ENCODE measurements around the gene LIF. TPM values are rescaled to one million over a fixed set of nuclear protein-coding genes. Genes with fewer than 3 reads are reported as not detected.

The LIF gene
- total and polyA plus RNA-seq, 4 experiments from 2014 or later, result 0.26 to 0.58 TPM; not detected in 2

DNA sequence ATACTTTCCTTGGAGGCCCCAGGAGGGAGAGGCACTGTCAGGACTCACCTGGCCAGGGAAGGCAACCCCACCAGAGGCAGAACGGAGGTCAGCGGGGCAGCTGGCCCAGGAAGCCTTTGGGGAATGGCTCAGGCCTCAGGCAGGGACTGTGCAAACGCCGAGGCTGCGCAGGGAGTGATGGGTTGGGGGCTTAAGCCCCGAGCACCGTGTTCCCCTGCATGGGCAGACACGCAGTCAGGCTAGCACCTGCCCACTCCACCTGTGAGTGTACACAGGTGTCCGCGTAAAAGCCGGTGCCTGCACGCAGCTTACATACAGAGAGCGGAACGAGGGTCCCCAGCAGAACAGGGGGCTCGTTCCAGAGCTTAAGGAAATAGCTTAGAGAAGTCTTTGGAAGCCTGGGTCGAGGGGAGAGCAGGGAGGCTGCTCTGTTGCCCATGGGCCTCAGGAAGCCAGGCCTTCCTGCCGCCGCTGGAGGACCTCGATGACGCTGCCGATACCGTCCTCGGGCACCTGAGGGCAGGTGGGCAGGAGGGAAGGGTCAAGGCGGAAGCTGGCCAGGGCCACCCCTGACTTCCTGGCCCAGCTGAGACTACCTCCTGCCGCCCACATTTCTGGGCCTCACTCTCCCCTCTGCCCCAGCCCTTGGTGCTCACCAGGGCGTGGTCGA, 38.8 kb upstream of the LIF start:
- H3K27ac Mint-ChIP-seq, result peak overlapping the region in 1 of 7 donors; percentile 67
- no peaks in the 10 kb centered on the region for H3K27me3 Mint-ChIP-seq
- POLR2A ChIA-PET (ENCODE audit: partially characterized antibody), result interaction anchor here (1.3 to 15.0 kb wide), 4 partner anchors 20 to 71 kb away, joined by 4 to 333 read pairs (median 112); partner anchors contain the start of genes CCDC157, OSM and SF3A1
- peaks cover 9 to 10% of the 10 kb centered on the region in 2 donors for H3K36me3 Mint-ChIP-seq
- H3K4me1 Mint-ChIP-seq, result peaks cover 19 to 52% (median 36%) of the 10 kb centered on the region in 4 donors
- H3K27ac ChIP-seq (ENCODE audit: low read depth, low read length), result no peak overlapping the region
- H3K27me3 ChIP-seq (ENCODE audit: insufficient read depth, low read length), result no peaks in the 10 kb centered on the region
- H3K9me3 ChIP-seq (ENCODE audit: control insufficient read depth in 1 of 2, low read length in 2 of 2), result no peaks in the 10 kb centered on the region
- no peaks in the 10 kb centered on the region for H3K9me3 Mint-ChIP-seq
- H3K4me3 ChIP-seq (ENCODE audit: low read length in 2 of 2), result no peak overlapping the region
- CTCF ChIA-PET (ENCODE audit: partially characterized antibody), result interaction anchor here (0.7 to 11.1 kb wide), 8 partner anchors 43 to 280 kb away, joined by 3 to 392 read pairs (median 4); partner anchors contain the start of gene RNF215
- H3K4me1 ChIP-seq (ENCODE audit: insufficient read depth, low read length), result peaks cover 48% of the 10 kb centered on the region
- DNase-seq, result peak in 1 of 5 donors; percentile 21
- intact Hi-C loops (cut with micrococcal nuclease), result no loop called here
- H3K36me3 ChIP-seq (ENCODE audit: insufficient read depth, low read length), result no peaks in the 10 kb centered on the region
- no peak overlapping the region for H3K4me3 Mint-ChIP-seq

DNA sequence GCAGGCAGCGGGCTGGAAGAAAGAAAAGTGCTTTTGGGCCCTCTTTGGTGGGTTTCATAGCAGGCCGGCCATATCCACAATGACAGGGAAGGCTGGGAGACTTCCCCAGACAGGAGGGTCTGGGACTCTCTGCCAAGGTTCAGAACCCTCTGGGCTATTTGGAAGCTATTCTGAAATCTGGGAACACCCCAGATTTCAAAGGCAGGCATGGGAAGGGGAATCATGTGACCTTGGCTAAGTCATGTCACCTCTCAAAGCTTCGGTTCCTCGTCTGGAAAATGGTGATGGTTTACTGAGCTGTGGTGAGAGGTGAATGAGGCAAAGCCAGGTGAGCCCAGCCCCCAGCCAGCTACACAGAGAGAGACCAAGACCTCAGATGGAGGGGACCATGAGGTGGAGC, 38.1 kb upstream of the LIF start:
- Histone ChIP-seq H3K27ac (ENCODE audit: low read depth, low read length) (no peak overlapping the region), H3K36me3 (ENCODE audit: insufficient read depth, low read length) (no peaks in the 10 kb centered on the region), H3K27me3 (ENCODE audit: insufficient read depth, low read length) (no peaks in the 10 kb centered on the region), H3K4me3 (ENCODE audit: low read length in 2 of 2) (no peak overlapping the region), H3K4me1 (ENCODE audit: insufficient read depth, low read length) (peaks cover 46% of the 10 kb centered on the region), H3K9me3 (ENCODE audit: control insufficient read depth in 1 of 2, low read length in 2 of 2) (no peaks in the 10 kb centered on the region)
- POLR2A ChIA-PET (ENCODE audit: partially characterized antibody), result interaction anchor here (12.2 to 15.0 kb wide), 2 partner anchors 20 to 21 kb away, joined by 106 to 333 read pairs; partner anchors contain the start of gene OSM
- intact Hi-C loops (cut with micrococcal nuclease), result no loop called here
- peaks cover 4 to 10% of the 10 kb centered on the region in 2 donors for H3K36me3 Mint-ChIP-seq
- H3K9me3 Mint-ChIP-seq, result no peaks in the 10 kb centered on the region
- peak overlapping the region in 4 of 7 donors; percentile 18 to 67 (median 53) for H3K27ac Mint-ChIP-seq
- no peak overlapping the region for H3K4me3 Mint-ChIP-seq
- H3K27me3 Mint-ChIP-seq, result no peaks in the 10 kb centered on the region
- CTCF ChIA-PET (ENCODE audit: partially characterized antibody), result interaction anchor here (0.6 to 11.1 kb wide), 6 partner anchors 101 to 769 kb away, joined by 3 to 392 read pairs (median 20); partner anchors contain the start of gene RNF215
- peak in 1 of 5 donors; percentile 2 for DNase-seq
- peaks cover 15 to 49% (median 33%) of the 10 kb centered on the region in 4 donors for H3K4me1 Mint-ChIP-seq

DNA sequence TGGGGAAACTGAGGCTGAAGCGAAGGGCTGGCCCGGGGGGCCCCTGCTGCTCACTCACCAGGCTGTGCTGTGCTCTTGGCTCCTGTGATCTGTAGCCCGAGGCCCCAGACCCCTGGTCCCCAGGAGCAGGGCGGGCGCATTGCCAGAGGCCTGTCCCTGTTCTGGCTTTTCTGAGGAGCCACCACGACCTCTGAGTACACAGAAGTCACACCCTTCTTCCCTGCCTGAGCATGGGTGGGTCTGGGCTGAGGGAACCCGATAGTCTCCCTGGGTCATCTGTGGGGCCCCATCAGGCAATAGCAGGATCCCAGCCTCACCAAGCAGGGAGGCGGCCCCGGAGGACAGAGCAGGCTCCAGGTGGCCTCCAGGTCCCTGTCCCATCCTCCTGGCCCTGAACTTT, 37.6 kb upstream of the LIF start:
- Mint-ChIP-seq H3K9me3 (no peaks in the 10 kb centered on the region), H3K4me3 (no peak overlapping the region), H3K27ac (no peak overlapping the region), H3K4me1 (peaks cover 16 to 49% (median 38%) of the 10 kb centered on the region in 4 donors), H3K36me3 (peaks cover 3 to 10% of the 10 kb centered on the region in 2 donors), H3K27me3 (no peaks in the 10 kb centered on the region)
- Histone ChIP-seq H3K27me3 (ENCODE audit: insufficient read depth, low read length) (no peaks in the 10 kb centered on the region), H3K4me3 (ENCODE audit: low read length in 2 of 2) (no peak overlapping the region), H3K36me3 (ENCODE audit: insufficient read depth, low read length) (no peaks in the 10 kb centered on the region), H3K9me3 (ENCODE audit: control insufficient read depth in 1 of 2, low read length in 2 of 2) (no peaks in the 10 kb centered on the region), H3K27ac (ENCODE audit: low read depth, low read length) (no peak overlapping the region), H3K4me1 (ENCODE audit: insufficient read depth, low read length) (peaks cover 50% of the 10 kb centered on the region)
- DNase-seq, result peak in 1 of 5 donors; percentile 14
- intact Hi-C loops (cut with micrococcal nuclease), result no loop called here
- POLR2A ChIA-PET (ENCODE audit: partially characterized antibody), result interaction anchor here (12.2 kb wide), 1 partner anchor 19 kb away, joined by 106 read pairs; the partner anchor contains the start of gene OSM
- CTCF ChIA-PET (ENCODE audit: partially characterized antibody), result interaction anchor here (0.6 to 11.1 kb wide), 4 partner anchors 102 to 768 kb away, joined by 3 to 392 read pairs (median 128); partner anchors contain the start of gene RNF215

DNA sequence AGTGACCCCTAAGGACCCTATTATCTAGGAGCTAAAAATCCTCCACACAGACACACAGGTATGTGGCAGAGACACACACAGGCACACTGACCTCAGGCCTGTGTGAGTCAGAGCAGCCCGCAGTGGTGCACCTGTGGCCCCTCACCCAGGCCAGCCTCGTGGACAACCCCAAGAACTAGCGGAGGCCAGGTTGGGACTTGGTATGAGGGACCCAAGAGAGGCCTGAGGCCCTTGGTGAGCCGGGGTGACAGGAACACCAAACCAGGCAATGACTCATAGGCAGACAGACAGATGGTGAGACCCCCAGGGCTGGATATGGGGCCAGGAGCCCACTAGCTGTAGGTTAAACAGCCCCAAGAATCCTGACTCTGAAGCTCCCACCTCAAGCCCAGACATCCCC, 36.8 kb upstream of the LIF start:
- Histone ChIP-seq H3K4me3 (ENCODE audit: low read length in 2 of 2) (no peak overlapping the region), H3K4me1 (ENCODE audit: insufficient read depth, low read length) (peaks cover 47% of the 10 kb centered on the region), H3K27me3 (ENCODE audit: insufficient read depth, low read length) (no peaks in the 10 kb centered on the region), H3K9me3 (ENCODE audit: control insufficient read depth in 1 of 2, low read length in 2 of 2) (no peaks in the 10 kb centered on the region), H3K27ac (ENCODE audit: low read depth, low read length) (no peak overlapping the region), H3K36me3 (ENCODE audit: insufficient read depth, low read length) (no peaks in the 10 kb centered on the region)
- peak in 1 of 5 donors; percentile 33 for DNase-seq
- Mint-ChIP-seq H3K36me3 (peaks cover 3 to 10% of the 10 kb centered on the region in 2 donors), H3K4me1 (peaks cover 20 to 49% (median 37%) of the 10 kb centered on the region in 4 donors), H3K4me3 (no peak overlapping the region), H3K27me3 (no peaks in the 10 kb centered on the region), H3K9me3 (no peaks in the 10 kb centered on the region), H3K27ac (peak overlapping the region in 3 of 7 donors; percentile 21 to 46 (median 30))
- POLR2A ChIA-PET (ENCODE audit: partially characterized antibody), result interaction anchor here (1.0 to 12.2 kb wide), 6 partner anchors 18 to 178 kb away, joined by 3 to 106 read pairs (median 4); partner anchors contain the start of genes OSM, RNF215, SEC14L2 and TBC1D10A
- CTCF ChIA-PET (ENCODE audit: partially characterized antibody), result interaction anchor here (1.3 to 11.1 kb wide), 3 partner anchors 76 to 178 kb away, joined by 4 to 392 read pairs (median 254); partner anchors contain the start of gene RNF215
- intact Hi-C loops (cut with micrococcal nuclease), result no loop called here

DNA sequence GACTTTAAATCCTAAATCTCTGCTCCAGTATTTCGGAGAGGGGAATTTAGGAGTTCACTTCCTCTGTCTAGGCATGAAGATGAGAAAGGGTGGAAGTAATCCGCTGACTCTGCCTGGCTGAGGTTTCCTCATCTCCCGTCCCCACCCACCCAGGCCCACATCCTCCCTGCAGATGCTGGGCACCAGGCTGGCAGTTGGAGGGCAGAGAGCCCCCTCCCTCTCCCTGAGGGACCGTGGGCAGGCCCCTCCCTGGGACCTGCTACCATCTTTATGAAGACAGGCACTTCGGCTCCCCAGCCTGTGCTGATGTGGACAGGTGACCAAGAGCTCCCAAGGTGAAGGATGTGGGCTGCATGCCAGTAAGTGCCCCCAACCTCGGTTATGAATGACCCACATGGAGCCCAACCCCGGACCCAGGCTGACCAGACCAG, 36.1 kb upstream of the LIF start:
- H3K4me3 Mint-ChIP-seq, result no peak overlapping the region
- H3K27ac Mint-ChIP-seq, result no peak overlapping the region
- peak in 1 of 5 donors; percentile 11 for DNase-seq
- Histone ChIP-seq H3K4me3 (ENCODE audit: low read length in 2 of 2) (no peak overlapping the region), H3K9me3 (ENCODE audit: control insufficient read depth in 1 of 2, low read length in 2 of 2) (no peaks in the 10 kb centered on the region), H3K27me3 (ENCODE audit: insufficient read depth, low read length) (no peaks in the 10 kb centered on the region), H3K36me3 (ENCODE audit: insufficient read depth, low read length) (no peaks in the 10 kb centered on the region), H3K27ac (ENCODE audit: low read depth, low read length) (no peak overlapping the region), H3K4me1 (ENCODE audit: insufficient read depth, low read length) (peaks cover 41% of the 10 kb centered on the region)
- ChIA-PET CTCF (ENCODE audit: partially characterized antibody) (interaction anchor here (1.3 to 11.1 kb wide), 3 partner anchors 76 to 177 kb away, joined by 4 to 392 read pairs (median 254); partner anchors contain the start of gene RNF215), POLR2A (ENCODE audit: partially characterized antibody) (interaction anchor here (1.0 to 12.2 kb wide), 6 partner anchors 18 to 178 kb away, joined by 3 to 106 read pairs (median 4); partner anchors contain the start of genes OSM, RNF215, SEC14L2 and TBC1D10A)
- no peaks in the 10 kb centered on the region for H3K9me3 Mint-ChIP-seq
- intact Hi-C loops (cut with micrococcal nuclease), result no loop called here
- peaks cover 3 to 10% of the 10 kb centered on the region in 2 donors for H3K36me3 Mint-ChIP-seq
- peaks cover 14 to 42% (median 31%) of the 10 kb centered on the region in 4 donors for H3K4me1 Mint-ChIP-seq
- H3K27me3 Mint-ChIP-seq, result no peaks in the 10 kb centered on the region

DNA sequence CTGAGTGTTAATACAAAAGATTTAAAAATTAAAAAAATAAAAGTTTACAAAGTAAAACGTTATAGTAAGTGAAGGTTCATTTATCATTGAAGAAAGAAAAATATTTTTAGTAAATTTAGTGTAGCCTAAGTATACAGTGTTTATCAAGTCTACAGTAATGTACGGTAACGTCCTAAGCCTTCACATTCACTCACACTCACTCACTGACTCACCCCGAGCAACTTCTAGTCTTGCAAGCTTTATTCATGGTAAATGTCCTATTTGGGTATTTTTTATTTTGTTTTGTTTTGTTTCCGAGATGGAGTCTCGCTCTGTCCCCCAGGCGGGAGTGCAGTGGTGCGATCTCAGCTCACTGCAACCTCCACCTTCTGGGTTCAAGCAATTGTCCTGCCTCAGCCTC, 33.9 kb upstream of the LIF start:
- no peak overlapping the region for H3K27ac Mint-ChIP-seq
- no peaks in the 10 kb centered on the region for H3K27me3 Mint-ChIP-seq
- POLR2A ChIA-PET (ENCODE audit: partially characterized antibody), result interaction anchor here (1.0 to 12.2 kb wide), 2 partner anchors 9 to 15 kb away, joined by 3 to 106 read pairs; partner anchors contain the start of gene OSM
- peaks cover 0 to 10% of the 10 kb centered on the region in 2 donors for H3K36me3 Mint-ChIP-seq
- Histone ChIP-seq H3K4me1 (ENCODE audit: insufficient read depth, low read length) (peaks cover 40% of the 10 kb centered on the region), H3K27ac (ENCODE audit: low read depth, low read length) (no peak overlapping the region), H3K36me3 (ENCODE audit: insufficient read depth, low read length) (no peaks in the 10 kb centered on the region), H3K9me3 (ENCODE audit: control insufficient read depth in 1 of 2, low read length in 2 of 2) (no peaks in the 10 kb centered on the region), H3K27me3 (ENCODE audit: insufficient read depth, low read length) (no peaks in the 10 kb centered on the region), H3K4me3 (ENCODE audit: low read length in 2 of 2) (no peak overlapping the region)
- no peak for DNase-seq
- intact Hi-C loops (cut with micrococcal nuclease), result no loop called here
- no peaks in the 10 kb centered on the region for H3K9me3 Mint-ChIP-seq
- CTCF ChIA-PET (ENCODE audit: partially characterized antibody), result interaction anchor here (1.0 to 11.1 kb wide), 4 partner anchors 104 to 175 kb away, joined by 3 to 254 read pairs (median 8); partner anchors contain the start of gene RNF215
- H3K4me3 Mint-ChIP-seq, result no peak overlapping the region
- peaks cover 17 to 42% (median 32%) of the 10 kb centered on the region in 4 donors for H3K4me1 Mint-ChIP-seq

Measured in CD4-positive, alpha-beta memory T cell (primary cell).